Spleen (tissue), 7 donors: ENCODE measurements around the gene NXN.
A peak's percentile ranks its signal among the peaks of the same experiment; 100 is the strongest.

Experiments used
- CTCF ChIP-seq, 11 experiments: fragments of 200-600 bp in 7 of 11; fragments of 450-650 bp in 4 of 11; sonication (generic) in 4 of 11; IDR thresholded peaks in 8 of 11; conservative IDR thresholded peaks in 3 of 11; 1 replicate in 7 of 11; 2 replicates in 4 of 11; pipeline versions ENCODE4 v1.4.0 to v1.8.0; 2016 to 2021; ENCODE audit warnings: antibody characterized with exemption in 11 of 11, inconsistent platforms in 4 of 11, mild to moderate bottlenecking in 1 of 11
- POLR2AphosphoS5 ChIP-seq, 3 donors: sonication (generic); formaldehyde crosslinking; IDR thresholded peaks; one replicate each; pipeline ENCODE4 v1.5.1; 2017; ENCODE audit warnings: antibody characterized with exemption in 3 of 3
- donor health status: DM: no; HTN: no; CAD: no; lungs with moderate emphysema.
- donor health status: DM: no; HTN: no; CAD: no.
- donor health status: DM: no; HTN: no; CAD: no.

GRCh38 chr17:794876-795275 lies 184.7 kb downstream of the NXN start:
- TF ChIP-seq CTCF (IDR thresholded peaks at IDR 0.05 in 8 of 11, conservative IDR thresholded peaks at IDR 0.05 in 3 of 11), result peak; percentile 67 to 93 (median 84)
- TF ChIP-seq POLR2AphosphoS5 (IDR thresholded peaks at IDR 0.05), result peak; percentile 55 to 72 (median 63)
